Measurements from ENCODE around the gene COL27A1. TPM values are rescaled to one million over a fixed set of nuclear protein-coding genes. Genes with fewer than 3 reads are reported as not detected.

Gene COL27A1
- total RNA-seq, 1 experiment from 2014 or later, result not detected

- no peak overlapping the region for H3K9ac ChIP-seq (ENCODE audit: low read length)
Observed at GRCh38 chr9:114294664-114295063, 139.3 kb downstream of the COL27A1 start.

GRCh38 chr9:114296338-114296737 is 141.0 kb downstream of the COL27A1 start:
- Histone ChIP-seq H3K27me3 (ENCODE audit: low read length) (no peaks in the 10 kb centered on the region), H3K36me3 (ENCODE audit: insufficient read depth, low read length) (no peaks in the 10 kb centered on the region), H3K4me2 (ENCODE audit: low read depth, low read length, poor library complexity, severe bottlenecking) (no peak overlapping the region), H3K4me3 (ENCODE audit: low read length) (no peak overlapping the region), H2AFZ (ENCODE audit: low read length) (no peak overlapping the region), H3K79me2 (ENCODE audit: low read length) (no peaks in the 10 kb centered on the region), H3K27ac (ENCODE audit: low read length) (no peak overlapping the region), H3K4me1 (ENCODE audit: low read length) (no peaks in the 10 kb centered on the region), H3K9ac (ENCODE audit: low read length) (no peak overlapping the region), H3K9me3 (ENCODE audit: low read length) (peaks cover 12% of the 10 kb centered on the region; the same call in 1 of the 2 replicates), H3K9me2 (replicated peaks; ENCODE audit: insufficient read depth, low read length) (no peaks in the 10 kb centered on the region), H4K20me1 (ENCODE audit: insufficient read depth, low read depth, low read length) (no peaks in the 10 kb centered on the region)
- DNase-seq, result no peak

More at GRCh38 chr9:114294664-114295063, 139.3 kb downstream of the COL27A1 start:
- Histone ChIP-seq H3K4me2 (ENCODE audit: low read depth, low read length, poor library complexity, severe bottlenecking) (no peak overlapping the region), H3K79me2 (ENCODE audit: low read length) (no peaks in the 10 kb centered on the region), H3K27me3 (ENCODE audit: low read length) (no peaks in the 10 kb centered on the region), H2AFZ (ENCODE audit: low read length) (no peak overlapping the region), H4K20me1 (ENCODE audit: insufficient read depth, low read depth, low read length) (no peaks in the 10 kb centered on the region), H3K9me2 (replicated peaks; ENCODE audit: insufficient read depth, low read length) (no peaks in the 10 kb centered on the region), H3K9me3 (ENCODE audit: low read length) (peaks cover 12% of the 10 kb centered on the region; the same call in 1 of the 2 replicates), H3K4me1 (ENCODE audit: low read length) (no peaks in the 10 kb centered on the region), H3K36me3 (ENCODE audit: insufficient read depth, low read length) (no peaks in the 10 kb centered on the region), H3K27ac (ENCODE audit: low read length) (no peak overlapping the region), H3K4me3 (ENCODE audit: low read length) (no peak overlapping the region)
- no peak for DNase-seq

- Histone ChIP-seq H4K20me1 (ENCODE audit: insufficient read depth, low read depth, low read length) (no peaks in the 10 kb centered on the region), H3K4me3 (ENCODE audit: low read length) (no peak overlapping the region), H3K27me3 (ENCODE audit: low read length) (no peaks in the 10 kb centered on the region), H3K27ac (ENCODE audit: low read length) (no peak overlapping the region), H3K9ac (ENCODE audit: low read length) (no peak overlapping the region), H3K9me3 (ENCODE audit: low read length) (peaks cover 11% of the 10 kb centered on the region; the same call in 1 of the 2 replicates), H3K36me3 (ENCODE audit: insufficient read depth, low read length) (no peaks in the 10 kb centered on the region), H3K9me2 (replicated peaks; ENCODE audit: insufficient read depth, low read length) (no peaks in the 10 kb centered on the region), H3K4me2 (ENCODE audit: low read depth, low read length, poor library complexity, severe bottlenecking) (no peak overlapping the region), H2AFZ (ENCODE audit: low read length) (no peak overlapping the region), H3K4me1 (ENCODE audit: low read length) (no peaks in the 10 kb centered on the region), H3K79me2 (ENCODE audit: low read length) (no peaks in the 10 kb centered on the region)
- DNase-seq, result no peak
Observed at GRCh38 chr9:114299286-114300152, 144.2 kb downstream of the COL27A1 start.

- Histone ChIP-seq H3K9ac (ENCODE audit: low read length) (no peak overlapping the region), H3K79me2 (ENCODE audit: low read length) (no peaks in the 10 kb centered on the region), H3K9me3 (ENCODE audit: low read length) (peaks cover 4% of the 10 kb centered on the region; the same call in 1 of the 2 replicates), H3K9me2 (replicated peaks; ENCODE audit: insufficient read depth, low read length) (no peaks in the 10 kb centered on the region), H3K27ac (ENCODE audit: low read length) (no peak overlapping the region), H3K27me3 (ENCODE audit: low read length) (no peaks in the 10 kb centered on the region), H4K20me1 (ENCODE audit: insufficient read depth, low read depth, low read length) (no peaks in the 10 kb centered on the region), H3K4me1 (ENCODE audit: low read length) (no peaks in the 10 kb centered on the region), H3K4me3 (ENCODE audit: low read length) (no peak overlapping the region), H3K36me3 (ENCODE audit: insufficient read depth, low read length) (no peaks in the 10 kb centered on the region), H2AFZ (ENCODE audit: low read length) (no peak overlapping the region), H3K4me2 (ENCODE audit: low read depth, low read length, poor library complexity, severe bottlenecking) (no peak overlapping the region)
- DNase-seq, result no peak
Observed at GRCh38 chr9:114300153-114300845, 145.0 kb downstream of the COL27A1 start.

DNA sequence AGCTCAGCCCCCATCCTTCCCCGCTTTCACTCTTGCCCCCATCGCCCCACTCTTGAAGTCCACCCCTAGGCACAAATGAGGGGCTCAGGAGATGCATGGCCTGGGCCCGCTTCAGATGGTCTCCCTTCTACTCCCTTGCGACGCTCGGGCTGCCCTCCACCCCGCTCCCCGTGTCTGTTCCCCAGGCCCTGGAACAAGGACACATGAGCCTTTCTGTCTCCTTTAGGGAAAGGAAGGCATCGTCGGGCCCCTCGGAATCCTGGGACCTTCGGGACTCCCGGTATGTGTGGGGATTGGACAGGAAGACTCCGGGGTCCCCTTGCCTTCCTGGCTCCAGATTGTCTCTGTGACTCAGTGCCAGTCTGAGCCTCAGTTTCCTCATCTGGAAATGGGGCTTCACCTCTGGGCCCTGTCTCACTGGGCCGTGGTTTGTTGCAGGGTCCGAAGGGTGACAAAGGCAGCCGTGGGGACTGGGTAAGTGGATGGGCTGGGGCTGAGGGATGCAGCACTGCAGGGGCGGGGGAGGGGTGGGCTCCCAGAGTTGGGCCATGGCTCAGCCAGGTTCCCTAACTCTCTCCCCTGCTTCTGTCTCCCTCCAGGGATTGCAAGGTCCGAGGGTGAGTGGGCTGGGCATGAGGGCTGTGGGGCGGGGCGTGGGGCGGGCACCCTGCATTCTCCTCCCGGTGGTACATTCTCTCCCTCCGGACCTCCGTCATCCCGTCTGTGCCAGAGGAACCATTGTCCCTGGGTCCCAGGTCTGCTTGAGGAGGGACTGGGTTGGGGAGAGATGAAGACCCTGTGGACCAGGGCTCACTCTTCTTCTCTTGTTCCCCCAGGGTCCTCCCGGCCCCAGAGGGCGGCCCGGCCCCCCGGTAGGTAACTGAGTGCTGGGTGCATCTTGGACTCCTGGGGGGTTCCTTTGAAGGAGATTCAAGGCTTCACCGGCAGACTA is 145.8 kb downstream of the COL27A1 start:
- no peaks in the 10 kb centered on the region for H3K4me1 ChIP-seq (ENCODE audit: low read length)
- no peak for DNase-seq
- no peak overlapping the region for H2AFZ ChIP-seq (ENCODE audit: low read length)
- no peak overlapping the region for H3K9ac ChIP-seq (ENCODE audit: low read length)
- H3K4me2 ChIP-seq (ENCODE audit: low read depth, low read length, poor library complexity, severe bottlenecking), result no peak overlapping the region
- no peaks in the 10 kb centered on the region for H3K79me2 ChIP-seq (ENCODE audit: low read length)
- no peak overlapping the region for H3K4me3 ChIP-seq (ENCODE audit: low read length)
- no peaks in the 10 kb centered on the region for H3K36me3 ChIP-seq (ENCODE audit: insufficient read depth, low read length)
- no peaks in the 10 kb centered on the region for H3K9me2 ChIP-seq (replicated peaks; ENCODE audit: insufficient read depth, low read length)
- H4K20me1 ChIP-seq (ENCODE audit: insufficient read depth, low read depth, low read length), result no peaks in the 10 kb centered on the region
- no peak overlapping the region for H3K27ac ChIP-seq (ENCODE audit: low read length)
- H3K9me3 ChIP-seq (ENCODE audit: low read length), result peaks cover 4% of the 10 kb centered on the region; the same call in 1 of the 2 replicates
- H3K27me3 ChIP-seq (ENCODE audit: low read length), result no peaks in the 10 kb centered on the region

GRCh38 chr9:114301798-114302565 is 146.6 kb downstream of the COL27A1 start:
- no peak overlapping the region for H2AFZ ChIP-seq (ENCODE audit: low read length)
- H3K4me2 ChIP-seq (ENCODE audit: low read depth, low read length, poor library complexity, severe bottlenecking), result no peak overlapping the region
- DNase-seq, result no peak
- H3K36me3 ChIP-seq (ENCODE audit: insufficient read depth, low read length), result no peaks in the 10 kb centered on the region
- no peaks in the 10 kb centered on the region for H3K9me3 ChIP-seq (ENCODE audit: low read length)
- H3K27me3 ChIP-seq (ENCODE audit: low read length), result no peaks in the 10 kb centered on the region
- H3K9me2 ChIP-seq (replicated peaks; ENCODE audit: insufficient read depth, low read length), result no peaks in the 10 kb centered on the region
- no peak overlapping the region for H3K4me3 ChIP-seq (ENCODE audit: low read length)
- H4K20me1 ChIP-seq (ENCODE audit: insufficient read depth, low read depth, low read length), result no peaks in the 10 kb centered on the region
- no peak overlapping the region for H3K27ac ChIP-seq (ENCODE audit: low read length)
- H3K9ac ChIP-seq (ENCODE audit: low read length), result no peak overlapping the region
- no peaks in the 10 kb centered on the region for H3K4me1 ChIP-seq (ENCODE audit: low read length)
- H3K79me2 ChIP-seq (ENCODE audit: low read length), result no peaks in the 10 kb centered on the region

- no peak for DNase-seq
- no peak overlapping the region for H3K4me3 ChIP-seq (ENCODE audit: low read length)
- no peak overlapping the region for H3K9ac ChIP-seq (ENCODE audit: low read length)
- H4K20me1 ChIP-seq (ENCODE audit: insufficient read depth, low read depth, low read length), result no peaks in the 10 kb centered on the region
- H3K36me3 ChIP-seq (ENCODE audit: insufficient read depth, low read length), result no peaks in the 10 kb centered on the region
- H3K79me2 ChIP-seq (ENCODE audit: low read length), result no peaks in the 10 kb centered on the region
- no peak overlapping the region for H2AFZ ChIP-seq (ENCODE audit: low read length)
- H3K27me3 ChIP-seq (ENCODE audit: low read length), result no peaks in the 10 kb centered on the region
- no peaks in the 10 kb centered on the region for H3K9me3 ChIP-seq (ENCODE audit: low read length)
- no peaks in the 10 kb centered on the region for H3K9me2 ChIP-seq (replicated peaks; ENCODE audit: insufficient read depth, low read length)
- H3K27ac ChIP-seq (ENCODE audit: low read length), result no peak overlapping the region
- no peaks in the 10 kb centered on the region for H3K4me1 ChIP-seq (ENCODE audit: low read length)
- H3K4me2 ChIP-seq (ENCODE audit: low read depth, low read length, poor library complexity, severe bottlenecking), result no peak overlapping the region
Observed at GRCh38 chr9:114302727-114303126, 147.4 kb downstream of the COL27A1 start.

Data from Karpas-422 (cell line).